ENCODE data around the gene EIF1.

EIF1 gene

GRCh38 chr17:41678411-41678906, 10.2 kb upstream of the EIF1 start:
- Histone ChIP-seq H2BK120ac (ENCODE audit: insufficient read depth, low read length, poor library complexity) (no peak overlapping the region), H4K12ac (ENCODE audit: low read depth, low read length) (no peak overlapping the region), H2BK12ac (ENCODE audit: low read length) (no peak overlapping the region), H3K27me3 (ENCODE audit: insufficient read depth, low read length) (no peaks in the 10 kb centered on the region), H3K4me2 (ENCODE audit: low read length) (no peak overlapping the region), H2BK5ac (ENCODE audit: low read depth, low read length, poor library complexity) (no peak overlapping the region), H3K4me1 (ENCODE audit: control insufficient read depth in 1 of 2, insufficient read depth in 2 of 2, low read length in 2 of 2) (peaks cover 0 to 2% of the 10 kb centered on the region in 2 experiments), H3K4me3 (ENCODE audit: low read depth, low read length) (no peak overlapping the region), H3K23ac (ENCODE audit: low read length) (no peak overlapping the region), H3K36me3 (ENCODE audit: control insufficient read depth in 1 of 2, insufficient read depth in 2 of 2, low read length in 2 of 2) (no peaks in the 10 kb centered on the region), H4K91ac (ENCODE audit: low read depth, low read length) (no peak overlapping the region), H3K79me2 (ENCODE audit: control insufficient read depth, insufficient read depth, low read length, poor library complexity) (no peaks in the 10 kb centered on the region), H3K9ac (ENCODE audit: low read length) (no peak overlapping the region), H2AK5ac (ENCODE audit: low read length) (no peak overlapping the region), H3K18ac (ENCODE audit: low read length) (no peak overlapping the region), H3K4ac (ENCODE audit: low read depth, low read length) (no peak overlapping the region), H3K14ac (ENCODE audit: low read length) (no peak overlapping the region), H2AFZ (ENCODE audit: insufficient read depth, low read length, poor library complexity) (no peak overlapping the region), H3K9me3 (ENCODE audit: insufficient read depth, low read depth, low read length) (no peaks in the 10 kb centered on the region), H3K27ac (ENCODE audit: low read depth, low read length) (no peak overlapping the region), H4K8ac (ENCODE audit: low read depth, low read length) (no peak overlapping the region), H3K79me1 (ENCODE audit: low read length) (peaks cover 2% of the 10 kb centered on the region)
- DNase-seq = peak in 1 of 2 donors; percentile 26
- WGBS (ENCODE audit: extremely low coverage, insufficient coverage, insufficient read length) = no CpG with 5 or more reads among the region's 2 CpGs

GRCh38 chr17:41678907-41679739, 9.6 kb upstream of the EIF1 start:
- no peaks in the 10 kb centered on the region for H3K79me2 ChIP-seq (ENCODE audit: control insufficient read depth, insufficient read depth, low read length, poor library complexity)

DNA sequence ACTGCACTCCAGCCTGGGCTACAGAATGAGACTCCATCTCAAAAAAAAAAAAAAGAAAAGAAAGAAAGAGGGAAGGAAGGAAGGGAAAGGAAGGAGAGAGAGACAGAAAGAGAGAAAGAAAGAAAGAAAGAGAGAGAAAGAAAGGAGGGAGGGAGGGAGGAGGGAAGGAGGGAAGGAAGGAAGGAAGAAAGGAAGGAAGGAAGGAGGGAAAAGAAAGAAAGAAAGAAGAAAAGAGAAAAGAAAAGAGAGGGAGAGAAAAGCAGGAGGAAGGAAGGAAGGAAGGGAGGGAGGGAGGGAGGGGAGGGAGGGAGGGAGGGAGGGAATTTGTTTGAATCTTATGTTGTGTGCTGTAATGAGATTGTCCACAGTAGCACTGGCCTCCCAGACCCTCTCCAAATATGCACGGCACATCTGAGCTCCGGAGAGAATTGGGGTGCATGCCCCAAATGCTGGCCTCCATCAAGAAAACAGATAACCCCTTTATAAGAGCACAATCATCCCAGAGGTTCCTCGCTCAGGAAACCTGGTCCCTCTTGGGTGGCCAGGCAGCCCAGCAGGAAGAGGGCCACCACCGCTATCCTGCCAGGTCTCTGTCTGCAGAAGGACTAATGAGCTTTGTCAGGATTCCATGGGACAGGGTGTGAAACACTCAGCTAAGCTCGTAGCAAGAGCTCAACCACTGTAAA, 8.8 kb upstream of the EIF1 start:
- Histone ChIP-seq H2BK5ac (ENCODE audit: low read depth, low read length, poor library complexity) (no peak overlapping the region), H3K4me2 (ENCODE audit: low read length) (no peak overlapping the region), H2BK12ac (ENCODE audit: low read length) (no peak overlapping the region), H3K27me3 (ENCODE audit: insufficient read depth, low read length) (no peaks in the 10 kb centered on the region), H3K79me2 (ENCODE audit: control insufficient read depth, insufficient read depth, low read length, poor library complexity) (no peaks in the 10 kb centered on the region), H2AFZ (ENCODE audit: insufficient read depth, low read length, poor library complexity) (no peak overlapping the region), H3K79me1 (ENCODE audit: low read length) (peaks cover 2% of the 10 kb centered on the region), H3K18ac (ENCODE audit: low read length) (no peak overlapping the region), H3K14ac (ENCODE audit: low read length) (no peak overlapping the region), H2BK120ac (ENCODE audit: insufficient read depth, low read length, poor library complexity) (no peak overlapping the region), H4K12ac (ENCODE audit: low read depth, low read length) (no peak overlapping the region), H3K27ac (ENCODE audit: low read depth, low read length) (no peak overlapping the region), H3K4ac (ENCODE audit: low read depth, low read length) (no peak overlapping the region), H3K4me3 (ENCODE audit: low read depth, low read length) (no peak overlapping the region), H3K36me3 (ENCODE audit: control insufficient read depth in 1 of 2, insufficient read depth in 2 of 2, low read length in 2 of 2) (no peaks in the 10 kb centered on the region), H2AK5ac (ENCODE audit: low read length) (no peak overlapping the region), H3K23ac (ENCODE audit: low read length) (no peak overlapping the region), H3K4me1 (ENCODE audit: control insufficient read depth in 1 of 2, insufficient read depth in 2 of 2, low read length in 2 of 2) (peaks cover 0 to 2% of the 10 kb centered on the region in 2 experiments), H3K9me3 (ENCODE audit: insufficient read depth, low read depth, low read length) (no peaks in the 10 kb centered on the region), H4K91ac (ENCODE audit: low read depth, low read length) (no peak overlapping the region), H3K9ac (ENCODE audit: low read length) (no peak overlapping the region), H4K8ac (ENCODE audit: low read depth, low read length) (no peak overlapping the region)
- no CpG with 5 or more reads among the region's 5 CpGs for WGBS (ENCODE audit: extremely low coverage, insufficient coverage, insufficient read length)
- DNase-seq = no peak

More at GRCh38 chr17:41678907-41679739, 9.6 kb upstream of the EIF1 start:
- Histone ChIP-seq H3K18ac (ENCODE audit: low read length) (no peak overlapping the region), H2AFZ (ENCODE audit: insufficient read depth, low read length, poor library complexity) (no peak overlapping the region), H3K79me1 (ENCODE audit: low read length) (peaks cover 2% of the 10 kb centered on the region), H2BK5ac (ENCODE audit: low read depth, low read length, poor library complexity) (no peak overlapping the region), H3K4ac (ENCODE audit: low read depth, low read length) (no peak overlapping the region), H3K27ac (ENCODE audit: low read depth, low read length) (no peak overlapping the region), H4K91ac (ENCODE audit: low read depth, low read length) (no peak overlapping the region), H3K36me3 (ENCODE audit: control insufficient read depth in 1 of 2, insufficient read depth in 2 of 2, low read length in 2 of 2) (no peaks in the 10 kb centered on the region), H4K12ac (ENCODE audit: low read depth, low read length) (no peak overlapping the region), H3K27me3 (ENCODE audit: insufficient read depth, low read length) (no peaks in the 10 kb centered on the region), H2BK12ac (ENCODE audit: low read length) (no peak overlapping the region), H3K23ac (ENCODE audit: low read length) (no peak overlapping the region), H2AK5ac (ENCODE audit: low read length) (no peak overlapping the region), H3K4me2 (ENCODE audit: low read length) (no peak overlapping the region), H2BK120ac (ENCODE audit: insufficient read depth, low read length, poor library complexity) (no peak overlapping the region), H4K8ac (ENCODE audit: low read depth, low read length) (no peak overlapping the region), H3K4me1 (ENCODE audit: control insufficient read depth in 1 of 2, insufficient read depth in 2 of 2, low read length in 2 of 2) (peaks cover 0 to 2% of the 10 kb centered on the region in 2 experiments), H3K9ac (ENCODE audit: low read length) (no peak overlapping the region), H3K9me3 (ENCODE audit: insufficient read depth, low read depth, low read length) (no peaks in the 10 kb centered on the region), H3K4me3 (ENCODE audit: low read depth, low read length) (no peak overlapping the region), H3K14ac (ENCODE audit: low read length) (no peak overlapping the region)
- WGBS (ENCODE audit: extremely low coverage, insufficient coverage, insufficient read length) = no CpG with 5 or more reads among the region's 6 CpGs
- peak in 1 of 2 donors; percentile 44 for DNase-seq

DNA sequence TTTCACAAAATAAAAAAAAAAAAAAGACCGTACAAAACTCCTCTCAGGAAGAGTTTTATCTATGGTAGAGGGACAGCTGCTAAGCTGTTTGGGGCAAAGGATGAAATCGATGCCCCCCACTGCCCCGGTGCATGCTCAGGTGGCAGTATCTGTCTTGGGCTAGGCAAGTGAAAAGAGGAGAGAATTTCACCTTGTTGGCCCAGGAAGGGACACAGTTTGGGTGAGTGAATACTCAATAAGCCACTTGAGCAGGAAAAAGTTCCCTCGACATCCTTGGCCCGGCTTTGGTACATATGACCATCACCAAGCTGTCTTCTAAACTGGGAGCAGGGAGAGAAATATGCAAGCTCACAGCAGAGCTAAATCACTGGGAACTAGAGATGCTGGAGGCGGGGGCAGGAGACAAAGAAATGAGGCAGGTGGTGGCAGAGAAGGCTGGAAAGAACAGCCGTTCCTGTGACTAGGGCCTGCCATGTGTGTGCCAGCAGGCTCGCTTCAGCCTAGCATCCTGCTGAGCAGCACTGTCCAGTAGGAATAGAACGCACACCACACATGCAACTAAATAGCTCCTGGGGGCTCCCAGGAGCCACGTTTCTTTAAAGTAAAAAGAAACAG, 8.2 kb upstream of the EIF1 start:
- no peak overlapping the region for H3K9ac ChIP-seq (ENCODE audit: low read length)
- H3K4ac ChIP-seq (ENCODE audit: low read depth, low read length) = no peak overlapping the region
- no CpG with 5 or more reads among the region's 10 CpGs for WGBS (ENCODE audit: extremely low coverage, insufficient coverage, insufficient read length)

More for the DNA sequence above, 8.2 kb upstream of the EIF1 start:
- Histone ChIP-seq H3K79me2 (ENCODE audit: control insufficient read depth, insufficient read depth, low read length, poor library complexity) (no peaks in the 10 kb centered on the region), H3K4me1 (ENCODE audit: control insufficient read depth in 1 of 2, insufficient read depth in 2 of 2, low read length in 2 of 2) (peaks cover 0 to 2% of the 10 kb centered on the region in 2 experiments), H3K4me3 (ENCODE audit: low read depth, low read length) (no peak overlapping the region), H4K12ac (ENCODE audit: low read depth, low read length) (no peak overlapping the region), H2BK12ac (ENCODE audit: low read length) (no peak overlapping the region), H3K4me2 (ENCODE audit: low read length) (no peak overlapping the region), H2AK5ac (ENCODE audit: low read length) (no peak overlapping the region), H4K91ac (ENCODE audit: low read depth, low read length) (no peak overlapping the region), H3K14ac (ENCODE audit: low read length) (no peak overlapping the region), H2BK120ac (ENCODE audit: insufficient read depth, low read length, poor library complexity) (no peak overlapping the region), H3K9me3 (ENCODE audit: insufficient read depth, low read depth, low read length) (no peaks in the 10 kb centered on the region), H4K8ac (ENCODE audit: low read depth, low read length) (no peak overlapping the region), H3K23ac (ENCODE audit: low read length) (no peak overlapping the region), H3K27me3 (ENCODE audit: insufficient read depth, low read length) (no peaks in the 10 kb centered on the region), H2BK5ac (ENCODE audit: low read depth, low read length, poor library complexity) (no peak overlapping the region), H3K18ac (ENCODE audit: low read length) (no peak overlapping the region), H3K36me3 (ENCODE audit: control insufficient read depth in 1 of 2, insufficient read depth in 2 of 2, low read length in 2 of 2) (no peaks in the 10 kb centered on the region), H2AFZ (ENCODE audit: insufficient read depth, low read length, poor library complexity) (no peak overlapping the region), H3K27ac (ENCODE audit: low read depth, low read length) (no peak overlapping the region), H3K79me1 (ENCODE audit: low read length) (peaks cover 2% of the 10 kb centered on the region)
- no peak for DNase-seq
